DMS79 treated with DMSO at 0.1 percent for 48 hours (cell line): ENCODE measurements around the gene EPHX1.
"Not testable (repeated sequence)": the region's sequence is repeated elsewhere in the genome, so short reads cannot be mapped to it uniquely, and the experiment has no call there.

Experiments
- DNase-seq: peaks from one replicate; lab custom pipeline; 2025; lab: John Stamatoyannopoulos, UW

The EPHX1 gene

GRCh38 chr1:225809842-225810578 lies at the start of gene EPHX1:
Gene EPHX1 (plus strand): TSS chr1:225810124. CDS start chr1:225828730, 18,606 bp downstream.
- peak; percentile 93 for DNase-seq

- no peak for DNase-seq
Measured at GRCh38 chr1:225760531-225760930, 49.4 kb upstream of the EPHX1 start.

- DNase-seq, result not testable (repeated sequence)
Measured at GRCh38 chr1:225761395-225761794, 48.5 kb upstream of the EPHX1 start.

- DNase-seq, result no peak
Measured at GRCh38 chr1:225762002-225762441, 47.9 kb upstream of the EPHX1 start.

DNA sequence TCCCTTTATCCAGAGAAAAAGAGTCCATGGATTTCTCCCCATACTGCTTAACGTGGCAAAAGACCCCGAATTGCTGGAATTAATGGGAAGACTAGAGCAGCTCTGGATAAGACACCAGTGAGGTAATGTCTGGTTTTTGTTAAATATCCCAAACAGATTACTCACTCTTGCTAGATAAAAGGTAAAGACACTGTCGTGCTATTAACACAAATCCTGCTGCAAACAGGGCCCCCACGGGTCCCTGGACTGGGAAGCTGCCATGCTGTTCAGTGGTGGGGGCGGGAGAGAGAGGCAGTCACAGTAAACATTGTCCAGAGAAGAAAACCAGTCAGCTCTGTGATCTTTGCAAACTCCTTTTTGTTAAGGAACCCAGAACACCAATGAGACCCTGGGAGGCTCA lies 47.5 kb upstream of the EPHX1 start:
- DNase-seq, result no peak

GRCh38 chr1:225763716-225764548 lies 46.0 kb upstream of the EPHX1 start:
- DNase-seq, result peak; percentile 74

DNA sequence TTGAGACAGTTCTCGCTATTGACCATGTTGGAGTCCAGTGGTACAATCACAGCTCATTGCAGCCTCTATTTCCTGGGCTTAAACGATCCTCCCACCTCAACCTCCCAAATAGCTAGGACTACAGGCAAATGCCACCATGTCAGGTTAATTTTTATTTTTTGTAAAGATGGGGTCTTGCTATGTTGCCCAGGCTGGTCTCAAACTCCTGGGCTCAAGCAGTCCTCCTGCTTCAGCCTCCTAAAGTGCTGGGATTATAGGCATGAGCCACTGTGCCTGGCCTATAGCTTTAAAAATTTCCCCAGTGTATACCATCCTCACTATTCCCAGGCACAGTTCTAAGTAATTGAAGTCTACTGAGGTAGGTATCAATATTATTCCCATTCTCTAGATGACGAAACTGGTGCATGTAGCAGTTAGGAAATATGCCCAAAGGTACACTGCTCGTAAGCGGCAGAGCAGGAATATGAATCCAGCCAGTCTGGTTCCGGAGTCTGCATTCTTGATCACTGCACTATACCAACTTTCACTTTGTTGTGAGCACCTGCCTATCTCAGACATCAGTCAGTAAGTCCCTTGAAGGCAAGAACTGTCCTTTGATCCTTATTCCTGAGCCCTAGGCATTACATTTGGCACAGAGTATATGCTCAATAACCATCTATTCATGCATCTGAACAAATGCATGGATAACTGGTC lies 43.8 kb upstream of the EPHX1 start:
- DNase-seq, result no peak

DNA sequence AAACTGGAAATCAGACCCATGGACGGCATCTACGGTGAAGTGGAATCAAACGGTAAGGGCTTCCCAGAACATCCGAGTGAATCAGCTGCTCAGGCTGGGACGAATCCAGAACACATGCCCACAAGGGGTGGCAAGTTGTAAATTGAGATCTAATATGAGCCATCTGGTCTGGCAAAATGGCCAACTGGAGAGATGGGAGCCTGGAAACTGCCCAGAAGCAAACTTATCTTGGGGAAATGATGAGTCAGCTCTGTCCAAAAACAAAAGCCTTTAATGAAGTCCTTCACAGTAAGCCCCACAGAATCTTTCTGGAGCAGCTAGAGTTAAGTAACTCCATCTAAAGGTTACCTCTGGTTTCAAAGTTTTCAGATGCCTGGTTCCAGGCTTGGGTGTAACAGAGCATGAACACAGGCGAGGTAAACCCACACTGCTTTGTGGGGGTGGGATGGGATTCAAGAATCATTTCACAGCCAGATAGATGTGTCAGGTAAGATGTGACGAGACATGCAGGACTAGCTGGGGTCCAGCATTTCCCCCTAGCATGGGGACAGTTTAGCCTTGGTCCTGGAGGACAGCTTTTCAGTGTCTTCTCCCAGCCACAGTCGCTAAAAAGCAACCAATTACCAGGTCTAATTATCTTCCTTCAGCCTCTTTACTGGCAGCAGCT lies 42.8 kb upstream of the EPHX1 start:
- DNase-seq, result no peak

DNA sequence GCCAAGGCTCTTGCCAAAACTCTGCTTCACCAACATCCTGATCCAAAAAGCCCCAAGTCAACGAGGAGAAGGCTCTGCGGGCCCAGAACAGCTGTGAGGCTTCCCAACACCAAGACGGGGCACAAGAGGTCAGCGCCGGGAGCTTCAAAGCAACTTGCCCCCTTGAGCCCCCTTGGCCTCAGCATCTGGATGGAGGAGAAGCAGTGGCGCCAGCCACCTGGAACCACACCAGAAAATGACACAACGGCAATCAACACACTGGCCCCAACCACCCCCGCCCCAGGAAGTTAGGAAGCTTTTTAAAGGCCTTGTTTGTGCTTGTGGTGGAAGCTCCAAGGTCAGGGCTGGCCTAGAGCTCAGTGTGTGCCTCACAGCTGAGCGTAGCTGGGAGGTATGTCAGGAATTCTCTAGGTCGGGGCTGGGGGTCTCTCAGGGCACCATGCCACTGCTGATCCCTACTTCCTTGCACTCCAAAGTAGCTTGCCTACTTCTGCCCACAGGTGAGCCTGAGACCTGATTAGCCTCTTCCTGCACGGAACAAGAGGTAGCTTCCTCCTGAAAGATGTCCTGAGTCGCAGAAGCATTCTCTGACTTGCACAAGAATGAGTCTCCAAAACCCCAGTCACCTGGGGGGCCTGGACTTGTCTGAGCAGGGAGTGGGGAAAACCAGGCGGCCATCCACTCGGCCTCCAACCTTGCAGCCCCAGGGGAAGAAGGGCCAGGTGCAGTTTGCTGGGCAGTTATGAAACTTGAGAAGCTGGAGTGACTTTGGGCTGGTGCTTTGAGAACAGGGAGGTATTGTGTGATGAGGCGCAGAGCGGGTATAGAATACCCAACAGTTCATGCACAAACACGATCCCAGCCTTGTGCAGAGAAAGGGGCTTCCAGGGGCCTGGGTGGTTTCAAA lies 42.0 kb upstream of the EPHX1 start:
- DNase-seq, result no peak

- DNase-seq, result no peak
Measured at GRCh38 chr1:225768662-225769426, 41.1 kb upstream of the EPHX1 start.

GRCh38 chr1:225769687-225770086 lies 40.2 kb upstream of the EPHX1 start:
- DNase-seq, result no peak

- DNase-seq, result no peak
Measured at GRCh38 chr1:225770561-225771248, 39.2 kb upstream of the EPHX1 start.

- DNase-seq, result no peak
Measured at GRCh38 chr1:225771661-225772322, 38.1 kb upstream of the EPHX1 start.

DNA sequence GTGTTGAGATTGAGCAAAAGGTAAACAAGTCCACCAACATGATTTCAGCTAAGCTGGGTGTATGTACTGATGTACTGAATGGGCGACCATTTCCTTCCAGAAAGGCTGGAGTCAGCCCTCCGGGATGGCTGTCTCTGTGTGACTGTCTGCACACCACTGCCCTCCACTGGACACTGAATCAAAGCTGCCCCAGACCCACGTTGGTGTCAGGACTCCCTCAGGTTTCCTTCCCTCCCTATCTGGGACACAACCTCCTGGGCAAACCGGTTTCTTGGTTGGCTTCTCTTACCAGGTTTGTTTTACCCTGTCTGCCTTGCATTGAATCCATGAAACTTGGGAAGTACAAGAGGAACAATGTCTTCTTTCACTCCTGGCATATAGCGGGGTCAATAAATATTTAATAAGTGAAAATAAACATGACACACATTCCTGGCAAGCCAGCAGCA lies 37.6 kb upstream of the EPHX1 start:
- DNase-seq, result peak; percentile 86

DNA sequence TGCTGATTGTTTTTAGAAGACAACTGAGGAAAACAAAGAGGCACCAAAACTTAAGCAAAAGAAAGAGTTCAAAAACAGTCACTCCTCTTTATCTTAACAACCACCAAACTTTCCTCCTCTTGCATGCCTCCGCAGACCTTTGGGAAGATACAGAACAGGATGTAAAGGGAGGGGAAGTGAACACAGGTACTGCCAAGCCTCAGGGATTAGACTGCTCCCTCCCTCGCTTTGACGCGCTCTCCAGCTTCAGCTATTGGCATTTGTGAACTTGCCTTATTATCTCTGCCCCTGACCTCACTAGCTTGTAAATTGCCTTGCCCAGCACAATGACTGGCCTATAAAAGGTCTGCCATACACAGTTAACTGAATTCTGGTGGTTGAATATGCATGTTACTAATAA lies 37.1 kb upstream of the EPHX1 start:
- DNase-seq, result no peak

DNA sequence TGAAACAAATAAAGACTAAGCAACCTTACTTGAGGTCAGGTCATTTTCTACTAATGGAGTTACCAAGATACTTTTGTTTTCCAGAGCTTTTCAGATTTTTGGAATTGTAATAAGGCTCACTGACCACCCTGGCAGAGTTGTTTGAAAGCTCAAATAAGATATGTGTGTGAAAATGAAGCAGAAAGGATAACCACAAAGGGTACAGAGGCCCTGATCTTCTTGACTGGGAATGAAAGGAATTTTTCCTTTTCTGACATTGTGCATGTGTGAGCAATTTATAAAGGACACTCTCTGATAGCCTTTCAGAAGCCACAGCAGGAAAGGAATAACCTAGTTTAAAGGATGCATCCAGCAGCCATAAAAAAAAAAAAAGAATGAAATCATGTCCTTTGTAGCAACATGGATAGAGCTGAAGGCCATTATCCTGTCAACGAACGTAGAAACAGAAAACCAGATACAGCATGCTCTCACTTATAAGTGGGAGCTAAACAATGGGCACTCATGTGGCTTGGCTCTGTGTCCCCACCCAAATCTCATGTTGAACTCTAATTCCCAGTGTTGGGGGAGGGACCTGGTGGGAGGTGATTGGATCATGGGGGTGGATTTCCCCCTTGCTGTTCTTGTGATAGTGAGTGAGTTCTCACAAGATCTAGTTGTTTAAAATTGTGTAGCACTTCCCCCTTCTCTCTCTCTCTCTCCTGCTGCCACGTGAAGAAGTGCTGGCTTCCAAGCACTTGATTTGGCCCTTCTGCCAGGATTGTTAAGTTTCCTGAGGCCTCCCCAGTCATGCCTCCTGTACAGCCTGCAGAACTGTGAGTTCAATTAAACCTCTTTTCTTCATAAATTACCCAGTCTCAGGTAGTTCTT lies 35.4 kb upstream of the EPHX1 start:
- no peak for DNase-seq

DNA sequence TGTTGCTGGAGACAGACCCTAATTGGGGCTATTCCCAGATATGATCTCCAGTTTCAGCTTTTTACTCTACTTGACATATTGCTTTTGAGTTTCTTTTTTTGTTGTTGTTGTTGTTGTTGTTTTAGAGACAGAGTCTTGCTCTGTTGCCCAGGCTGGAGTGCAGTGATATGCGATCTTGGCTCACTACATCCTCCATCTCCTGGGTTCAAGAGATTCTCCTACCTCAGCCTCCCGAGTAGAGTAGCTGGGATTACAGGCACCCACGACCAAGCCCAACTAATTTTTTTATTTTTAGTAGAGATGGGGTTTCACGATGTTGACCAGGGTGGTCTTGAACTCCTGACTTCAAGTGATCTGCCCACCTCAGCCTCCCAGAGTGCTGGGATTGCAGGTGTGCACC lies 33.6 kb upstream of the EPHX1 start:
- DNase-seq, result no peak

- peak; percentile 97 for DNase-seq
Measured at GRCh38 chr1:225777058-225777582, 32.8 kb upstream of the EPHX1 start.
